Gastrocnemius medialis (tissue), 4 donors: ENCODE measurements around the gene CCRL2. TPM values are rescaled to one million over a fixed set of nuclear protein-coding genes. Genes with fewer than 3 reads are reported as not detected.

Source experiments
- ATAC-seq, 2 donors: fragments of 150-250 bp; one replicate each; pipeline ENCODE4 v1.9.1; 2016
- DNase-seq, 2 donors: peaks; one replicate each; pipeline ENCODE4 v3.0.0-alpha.2; 2019
- H3K27ac ChIP-seq, 4 donors: fragments of 200-600 bp; sonication (generic); 1 replicate in 1 of 4; 2 replicates in 3 of 4; pipeline ENCODE4 v1.5.1; 2016 to 2018; ENCODE audit warnings: mild to moderate bottlenecking in 2 of 4, moderate library complexity in 1 of 4
- H3K27me3 ChIP-seq, 3 donors: fragments of 200-600 bp; sonication (generic) in 2 of 3; 1 replicate in 1 of 3; 2 replicates in 2 of 3; pipeline versions ENCODE4 v1.5.1 to v1.6.0; 2016 to 2019; ENCODE audit warnings: mild to moderate bottlenecking in 1 of 3, moderate library complexity in 1 of 3
- H3K36me3 ChIP-seq, 2 donors: fragments of 200-600 bp; sonication (generic) in 1 of 2; one replicate each; pipeline ENCODE4 v1.5.1; 2017 to 2018
- H3K4me1 ChIP-seq, 2 donors: fragments of 200-600 bp; sonication (generic) in 1 of 2; one replicate each; pipeline ENCODE4 v1.5.1; 2016 to 2017; ENCODE audit warnings: mild to moderate bottlenecking in 2 of 2
- H3K4me3 ChIP-seq, 4 donors: fragments of 200-600 bp; sonication (generic) in 3 of 4; 1 replicate in 1 of 4; 2 replicates in 3 of 4; pipeline ENCODE4 v1.5.1; 2016 to 2019; ENCODE audit warnings: mild to moderate bottlenecking in 2 of 4
- H3K9me3 ChIP-seq, 3 donors: fragments of 200-600 bp; sonication (generic) in 2 of 3; 1 replicate in 1 of 3; 2 replicates in 2 of 3; pipeline ENCODE4 v1.5.1; 2016 to 2019
- CTCF ChIP-seq, 5 experiments: fragments of 450-650 bp in 3 of 5; fragments of 200-600 bp in 2 of 5; sonication (generic) in 2 of 5; IDR thresholded peaks in 4 of 5; conservative IDR thresholded peaks in 1 of 5; 1 replicate in 4 of 5; 2 replicates in 1 of 5; pipeline ENCODE4 v1.5.1; 2016 to 2019; ENCODE audit warnings: antibody characterized with exemption in 5 of 5, mild to moderate bottlenecking in 3 of 5, moderate library complexity in 3 of 5
- POLR2A ChIP-seq, 2 donors: fragments of 450-650 bp; IDR thresholded peaks; one replicate each; pipeline ENCODE4 v1.6.1; 2017; ENCODE audit warnings: antibody characterized with exemption in 2 of 2, mild to moderate bottlenecking in 2 of 2, moderate library complexity in 2 of 2
- in situ Hi-C, 4 donors: fragments of 200-750 bp; cut with MboI; loops; one replicate each; pipeline versions ENCODE4 v1.15.0 to v1.8.0; 2017; ENCODE audit warnings: low sequenced_read_pairs in 4 of 4
- intact Hi-C: fragments of 100-400 bp; cut with DNase I; formaldehyde crosslinking; loops from one replicate; pipeline ENCODE4 v1.15.1; 2023; ENCODE audit warnings: low total_unique reads
- total RNA-seq, 4 donors: library from RNA; depleted of rRNA; stranded (reverse); fragments of >200 nt; gene quantifications; one replicate each; pipeline versions ENCODE4 v1.1.0 to v1.2.3, GENCODE V29; 2016

The CCRL2 gene
- total RNA-seq, 4 donors from 2014 or later, result 0.29 to 2.5 (median 1.7) TPM

- H3K36me3 ChIP-seq, result no peaks in the 10 kb centered on the region
- in situ Hi-C loops, result no loop called here
- no peak for DNase-seq
Observed at GRCh38 chr3:46433841-46434240, 26.8 kb downstream of the CCRL2 start.

GRCh38 chr3:46435081-46435726 lies 28.1 kb downstream of the CCRL2 start:
- in situ Hi-C loops, result no loop called here
- Histone ChIP-seq H3K4me1 (no peaks in the 10 kb centered on the region), H3K27me3 (no peaks in the 10 kb centered on the region), H3K4me3 (no peak overlapping the region), H3K27ac (no peak overlapping the region), H3K9me3 (no peaks in the 10 kb centered on the region), H3K36me3 (no peaks in the 10 kb centered on the region)
- intact Hi-C loops, result no loop called here
- DNase-seq (no peak), ATAC-seq (no peak)
- no peak for TF ChIP-seq CTCF (IDR thresholded peaks at IDR 0.05 in 4 of 5, conservative IDR thresholded peaks at IDR 0.05 in 1 of 5)
- no peak for TF ChIP-seq POLR2A (IDR thresholded peaks at IDR 0.05)

More at GRCh38 chr3:46433841-46434240, 26.8 kb downstream of the CCRL2 start:
- Histone ChIP-seq H3K9me3 (no peaks in the 10 kb centered on the region), H3K27ac (no peak overlapping the region), H3K27me3 (no peaks in the 10 kb centered on the region), H3K4me3 (no peak overlapping the region), H3K4me1 (no peaks in the 10 kb centered on the region)
- no peak for TF ChIP-seq POLR2A (IDR thresholded peaks at IDR 0.05)
- no peak for TF ChIP-seq CTCF (IDR thresholded peaks at IDR 0.05 in 4 of 5, conservative IDR thresholded peaks at IDR 0.05 in 1 of 5)
- intact Hi-C loops, result no loop called here
- no peak for ATAC-seq

- ATAC-seq, result no peak
- no peaks in the 10 kb centered on the region for H3K36me3 ChIP-seq
- in situ Hi-C loops, result no loop called here
Observed at GRCh38 chr3:46438831-46439230, 31.8 kb downstream of the CCRL2 start.

GRCh38 chr3:46440531-46441294 lies 33.7 kb downstream of the CCRL2 start:
- ATAC-seq (no peak), DNase-seq (no peak)
- H3K9me3 ChIP-seq, result no peaks in the 10 kb centered on the region
- TF ChIP-seq CTCF (IDR thresholded peaks at IDR 0.05 in 4 of 5, conservative IDR thresholded peaks at IDR 0.05 in 1 of 5) (no peak), POLR2A (IDR thresholded peaks at IDR 0.05) (no peak)
- H3K27ac ChIP-seq, result no peak overlapping the region
- H3K36me3 ChIP-seq, result no peaks in the 10 kb centered on the region
- intact Hi-C loops (loop anchor here (5.0 kb wide), 1 partner anchor 163 kb away; no protein-coding TSS in a partner anchor), in situ Hi-C loops (no loop called here)
- no peaks in the 10 kb centered on the region for H3K4me1 ChIP-seq
- H3K27me3 ChIP-seq, result no peaks in the 10 kb centered on the region
- H3K4me3 ChIP-seq, result no peak overlapping the region

More at GRCh38 chr3:46438831-46439230, 31.8 kb downstream of the CCRL2 start:
- Histone ChIP-seq H3K4me1 (no peaks in the 10 kb centered on the region), H3K9me3 (no peaks in the 10 kb centered on the region), H3K27ac (no peak overlapping the region), H3K27me3 (no peaks in the 10 kb centered on the region), H3K4me3 (no peak overlapping the region)
- DNase-seq, result no peak
- TF ChIP-seq CTCF (IDR thresholded peaks at IDR 0.05 in 4 of 5, conservative IDR thresholded peaks at IDR 0.05 in 1 of 5) (no peak), POLR2A (IDR thresholded peaks at IDR 0.05) (no peak)
- intact Hi-C loops, result no loop called here
